HuH-7.5 (cell line): ENCODE results near the gene LIMS2.

ENCODE experiments used
- DNase-seq: peaks from one replicate; pipeline ENCODE4 v3.0.0; 2011; ENCODE audit warnings: low spot score

LIMS2 gene

DNA sequence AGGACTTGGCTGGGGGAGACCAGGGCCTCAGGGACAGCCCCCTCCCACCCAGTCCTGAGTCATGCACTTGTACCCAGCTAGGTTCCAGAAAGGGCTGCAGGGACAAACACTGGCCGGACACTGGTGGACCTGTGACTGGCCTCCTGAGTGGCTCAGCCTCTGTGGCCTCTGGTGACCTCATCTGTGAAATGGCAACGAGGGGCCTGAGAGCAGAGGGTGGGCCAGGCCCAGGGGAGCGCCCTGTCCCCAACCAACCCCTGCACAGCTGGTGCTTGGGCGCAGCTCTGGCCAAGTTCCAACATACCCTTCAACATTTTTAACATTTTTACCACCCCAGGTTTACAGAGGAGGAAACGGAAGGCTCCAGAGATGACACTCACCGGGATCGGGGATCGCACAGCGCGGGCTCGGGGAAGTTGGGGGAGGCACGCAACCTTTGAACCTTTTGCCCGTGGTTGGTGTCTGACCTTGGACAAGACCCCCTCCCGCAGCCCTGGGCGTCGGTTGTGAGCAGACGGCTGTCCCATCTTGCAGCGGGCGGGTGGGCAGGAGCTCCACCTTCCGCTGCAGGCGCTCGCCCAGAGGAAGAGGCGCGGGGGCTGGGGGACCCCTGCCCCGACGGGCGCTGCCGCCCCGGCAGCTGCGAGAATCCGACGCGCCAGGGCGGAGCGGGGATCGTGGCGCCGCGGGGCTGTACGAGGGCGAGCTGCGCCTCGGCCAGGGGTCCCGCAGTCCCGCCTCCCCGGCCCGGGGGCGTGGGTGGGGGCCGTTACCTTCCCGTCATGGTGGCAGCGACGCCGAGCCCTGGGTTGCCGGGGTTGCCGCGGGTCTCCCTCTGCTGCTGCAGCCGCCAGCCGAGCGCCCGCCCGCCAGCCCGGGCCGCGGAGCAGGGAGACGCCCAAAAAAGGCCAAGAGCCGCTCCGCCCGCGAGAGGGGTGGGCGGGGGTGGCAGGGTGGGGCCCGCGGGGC lies 805 bp downstream of the LIMS2 start:
- peak; percentile 56 for DNase-seq

DNA sequence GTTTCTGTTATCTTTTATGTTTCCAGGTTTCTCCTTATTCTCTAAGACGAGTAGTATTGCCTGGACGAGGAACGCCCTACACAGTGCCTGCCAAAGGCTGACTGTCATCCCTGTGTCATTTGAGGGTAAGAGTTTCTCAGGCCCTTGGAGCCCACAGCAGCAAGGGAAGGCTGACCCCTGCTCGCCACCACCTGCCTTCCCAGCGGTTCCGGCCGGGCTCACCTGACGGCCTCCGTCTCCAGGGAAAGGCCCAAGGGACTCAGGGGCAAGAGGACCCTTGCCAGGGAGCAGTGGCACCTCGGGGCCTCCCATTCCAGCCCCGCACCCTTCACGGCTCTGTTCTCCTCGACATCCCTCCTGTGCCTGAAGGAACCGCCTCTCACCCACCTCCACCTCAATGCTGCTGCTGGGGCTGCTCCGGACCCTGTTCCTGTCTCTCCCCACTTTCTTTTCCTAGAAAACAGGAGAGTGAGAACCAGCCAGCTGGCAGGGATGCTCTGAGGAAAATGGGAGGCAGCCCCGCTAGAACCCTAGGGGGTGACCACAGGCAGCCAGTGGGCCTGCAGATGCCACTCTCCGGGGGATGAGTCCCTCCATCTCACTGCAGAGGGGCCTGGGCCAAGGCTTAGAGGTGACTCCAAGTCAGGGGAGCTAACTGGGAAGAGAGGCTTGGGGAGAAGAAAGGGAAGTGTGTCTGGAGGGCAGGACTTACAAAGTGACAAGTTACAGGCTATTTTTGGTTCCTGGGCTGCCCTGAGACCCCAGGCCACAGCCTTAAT lies 1.9 kb downstream of the LIMS2 start:
- DNase-seq, result no peak

DNA sequence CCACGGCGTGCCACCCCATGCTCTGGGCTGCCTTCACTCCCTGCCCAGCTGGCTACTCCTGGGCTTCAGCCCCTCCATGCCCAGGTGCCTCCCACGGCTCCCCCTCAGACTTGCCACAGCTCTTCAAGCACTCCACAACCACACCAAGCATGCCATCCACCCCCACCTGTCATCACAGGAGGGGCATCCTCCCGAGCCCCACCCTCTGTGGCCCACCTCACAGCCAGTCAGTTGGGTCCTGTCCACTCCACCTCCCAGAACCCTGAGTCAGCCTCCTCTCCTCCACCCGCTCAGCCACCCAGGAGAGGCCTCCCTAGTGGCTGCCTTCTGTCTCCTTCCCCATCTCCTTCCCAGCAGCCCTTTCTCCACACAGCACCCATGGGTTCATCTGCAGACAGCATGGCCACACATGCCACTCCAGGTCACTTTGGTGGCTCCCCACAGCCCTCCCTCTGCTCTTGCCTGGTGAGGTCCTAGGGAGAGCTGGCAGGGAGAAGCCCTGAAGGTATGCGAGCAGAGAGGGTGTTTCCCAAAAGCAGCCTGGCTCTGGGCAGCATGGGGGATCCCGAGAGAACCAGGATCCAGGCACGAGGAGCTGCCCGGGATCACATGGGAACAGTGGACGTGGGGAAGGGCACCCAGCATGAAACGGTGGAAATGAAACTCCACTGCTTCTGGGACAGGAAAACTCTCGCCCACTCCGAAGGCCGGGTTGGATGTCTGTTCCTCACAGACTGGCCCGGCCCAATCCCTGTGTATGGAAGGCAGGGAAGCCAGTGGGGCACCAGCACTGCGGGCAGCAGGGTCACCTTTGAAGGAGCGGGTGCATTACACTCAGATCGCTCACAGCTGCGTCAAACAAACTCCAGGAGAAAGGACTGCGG lies 2.7 kb downstream of the LIMS2 start:
- DNase-seq, result no peak

DNA sequence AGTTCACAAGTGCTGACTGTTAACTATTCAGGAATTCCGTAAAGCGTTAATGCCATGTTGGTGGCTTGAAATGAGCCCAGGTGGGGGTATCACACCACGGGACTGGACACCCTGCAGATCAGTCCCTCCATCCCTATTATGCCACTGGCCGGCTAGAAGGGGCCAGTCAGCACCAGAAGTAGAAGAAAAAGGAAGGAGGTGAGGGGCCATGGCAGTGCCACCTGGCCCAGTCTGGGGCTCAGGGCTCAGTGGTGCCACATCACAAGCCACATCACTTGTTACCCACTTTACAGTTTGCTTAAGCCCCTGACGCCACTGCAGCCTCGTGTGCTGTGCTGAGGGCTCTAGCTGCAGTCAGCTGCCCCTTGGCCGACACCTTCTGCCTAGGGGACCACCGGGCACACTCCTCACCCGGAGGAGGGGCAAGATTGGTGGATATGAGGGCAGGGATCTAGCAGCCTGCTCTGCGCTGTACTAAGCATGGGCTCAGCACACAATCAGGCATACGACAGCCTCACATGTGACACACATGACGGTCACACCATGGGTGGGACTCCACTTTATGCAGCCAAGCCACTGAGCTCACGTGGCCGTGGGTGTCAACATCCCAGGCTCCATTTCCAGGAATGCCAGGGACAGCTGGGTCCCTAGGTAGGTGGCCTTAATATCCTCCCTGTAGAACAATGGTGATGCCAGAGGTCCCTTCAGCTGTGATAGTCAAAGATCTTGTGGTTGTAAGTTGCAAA lies 3.6 kb downstream of the LIMS2 start:
- DNase-seq, result no peak

DNA sequence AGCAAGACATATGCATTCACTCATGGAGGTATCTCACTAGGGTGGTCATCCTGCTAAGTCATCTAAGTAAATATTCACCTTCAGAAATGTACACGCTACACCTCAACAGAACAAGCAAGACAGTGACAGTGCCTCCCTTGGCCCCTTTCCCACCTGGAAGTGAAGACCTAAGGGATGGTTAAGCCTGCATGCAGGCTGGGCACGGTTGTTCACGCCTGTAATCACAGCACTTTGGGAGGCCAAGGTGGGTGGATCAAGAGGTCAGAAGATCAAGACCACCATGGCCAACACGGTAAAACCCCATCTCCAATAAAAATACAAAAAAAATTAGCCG lies 4.4 kb downstream of the LIMS2 start:
- no peak for DNase-seq

DNA sequence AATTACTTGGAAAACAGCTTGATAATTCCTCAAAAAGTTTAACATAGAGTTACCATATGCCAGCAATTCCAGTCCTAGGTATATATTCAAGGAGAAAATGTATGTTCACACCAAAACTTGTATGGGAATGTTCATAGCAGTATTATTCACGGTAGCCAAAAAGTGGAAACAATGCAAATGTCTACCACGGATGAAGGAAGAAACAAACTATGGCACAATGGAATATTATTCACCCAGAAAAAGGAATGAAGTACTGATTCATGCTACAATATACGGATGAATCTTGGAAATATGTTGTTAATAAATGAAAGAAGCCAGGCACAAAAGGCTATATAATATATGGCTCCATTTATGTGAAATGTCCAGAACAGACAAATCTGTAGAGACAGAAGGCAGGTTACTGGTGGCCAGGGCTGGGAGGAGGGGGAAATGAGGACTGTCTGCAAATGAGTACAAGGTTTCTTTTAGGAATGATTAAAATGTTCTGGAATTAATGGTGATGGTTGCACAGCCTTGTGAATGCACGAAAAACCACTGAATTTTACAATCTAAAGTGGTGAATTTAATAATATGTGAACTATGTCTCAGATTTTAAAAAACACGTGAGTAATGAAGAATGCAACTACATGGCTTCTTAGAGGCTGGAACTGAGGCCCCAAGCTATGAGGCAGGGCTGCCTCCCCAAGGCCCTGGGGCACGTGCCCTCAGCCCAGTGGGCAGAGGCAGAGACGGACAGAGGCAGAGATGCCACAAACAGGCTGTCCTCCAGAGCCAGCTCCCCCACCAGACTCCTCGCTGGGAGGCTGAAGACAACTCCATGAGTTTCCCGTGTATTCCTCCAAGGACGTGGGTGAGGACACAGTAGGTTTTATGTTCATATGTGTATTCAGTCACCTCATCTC lies 5.0 kb downstream of the LIMS2 start:
- DNase-seq, result no peak

DNA sequence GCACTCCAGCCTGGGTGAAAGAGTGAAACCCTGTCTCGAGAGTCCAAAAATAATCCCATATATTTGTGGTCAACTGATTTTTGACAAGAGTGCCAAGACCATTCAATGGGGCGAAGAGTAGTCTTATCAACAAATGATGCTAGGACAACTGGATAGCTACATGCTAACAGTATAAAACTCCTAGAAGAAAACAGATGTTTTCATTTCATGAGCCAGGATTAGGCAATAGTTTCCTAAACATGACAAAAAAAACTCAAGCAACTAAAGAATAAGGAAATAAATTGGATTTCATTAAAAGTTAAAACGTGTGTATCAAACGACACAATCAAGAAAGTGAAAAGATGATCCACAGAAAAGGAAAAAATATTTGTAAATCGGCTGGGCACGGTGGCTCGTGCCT lies 6.3 kb downstream of the LIMS2 start:
- DNase-seq, result no peak

DNA sequence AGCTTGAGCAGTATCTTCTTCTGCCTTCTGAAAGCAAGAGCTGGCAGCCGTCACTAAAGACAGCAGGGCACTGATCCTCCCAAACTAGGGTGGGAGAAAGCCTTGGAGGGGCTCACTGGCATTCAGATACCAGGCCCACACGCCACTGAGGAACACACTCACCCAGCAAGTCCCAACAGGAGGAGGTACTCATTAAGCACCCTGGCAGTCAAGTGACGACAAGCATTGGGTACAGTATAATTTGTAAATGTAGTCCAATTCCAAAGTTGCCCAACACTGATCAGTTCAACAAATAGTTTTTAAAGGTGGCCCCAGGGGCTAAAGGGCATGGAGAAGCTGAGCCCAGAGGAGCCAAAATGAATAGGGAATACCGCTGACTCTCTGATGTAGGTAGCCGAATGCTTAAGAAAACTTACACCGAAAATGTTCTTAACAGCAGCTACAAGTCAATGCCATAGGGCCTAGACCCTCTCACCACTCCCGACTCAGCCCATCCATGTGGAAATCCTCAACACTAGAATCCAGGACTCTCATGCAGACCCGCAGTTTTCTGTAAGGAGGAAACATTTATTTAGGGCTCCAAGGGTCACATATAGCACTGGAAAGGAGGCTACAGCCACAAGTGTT lies 9.9 kb downstream of the LIMS2 start:
- no peak for DNase-seq

DNA sequence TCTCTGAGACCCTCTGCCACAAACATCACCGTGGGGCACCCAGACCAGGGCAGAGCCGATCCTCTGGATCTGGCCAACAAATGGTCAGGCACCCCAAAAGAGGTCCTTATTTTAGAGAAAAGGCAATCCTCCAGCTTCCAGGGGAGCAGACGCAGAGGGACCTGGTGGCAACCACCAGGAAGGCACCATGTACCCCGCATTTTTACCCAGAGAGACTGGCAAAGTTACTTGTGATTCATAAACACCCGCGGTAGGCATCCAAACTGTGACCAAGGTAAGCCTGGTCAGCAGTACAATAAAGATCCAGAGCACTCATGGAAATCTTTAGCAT lies 10.5 kb downstream of the LIMS2 start:
- no peak for DNase-seq

DNA sequence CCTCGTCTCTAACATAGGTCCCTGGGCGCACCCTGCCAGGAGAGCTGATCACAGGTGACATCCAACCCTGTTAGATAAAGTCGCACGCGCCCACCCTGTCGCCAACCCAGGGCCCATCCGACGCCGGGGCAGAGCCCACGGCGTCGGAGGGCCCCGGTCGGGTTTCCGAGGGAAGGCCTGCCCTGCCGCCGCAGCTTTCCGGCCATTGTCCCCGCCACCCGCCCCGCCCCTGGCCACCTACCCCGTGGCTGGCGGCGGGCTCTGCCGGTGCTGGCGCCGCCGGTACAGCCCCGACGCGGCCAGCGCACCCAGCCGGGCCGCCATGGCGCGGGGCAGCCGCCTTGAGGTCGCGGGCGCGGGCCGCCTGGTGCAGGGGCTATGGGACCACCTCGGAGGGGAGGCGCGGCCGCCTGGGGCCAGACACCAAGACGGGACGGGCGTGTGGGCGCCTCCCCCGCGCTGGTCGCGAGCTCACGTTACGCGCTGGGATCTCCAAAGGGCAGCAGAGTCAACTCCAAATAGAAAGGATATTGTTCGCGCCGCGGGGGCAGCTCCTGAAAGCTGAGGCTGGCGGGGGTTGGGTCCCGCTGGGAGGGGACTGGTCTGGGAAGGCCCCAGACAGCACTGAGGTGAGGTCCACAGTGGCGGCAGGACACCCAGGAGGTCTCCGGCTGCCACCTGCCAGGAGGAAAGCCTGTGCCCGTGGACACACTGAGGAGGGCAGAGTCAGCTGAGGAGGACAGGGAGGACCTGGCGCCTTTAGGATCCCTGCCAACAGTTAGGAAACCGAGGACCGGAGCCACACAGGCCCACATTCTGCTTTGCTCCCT lies 11.1 kb downstream of the LIMS2 start:
- no peak for DNase-seq

DNA sequence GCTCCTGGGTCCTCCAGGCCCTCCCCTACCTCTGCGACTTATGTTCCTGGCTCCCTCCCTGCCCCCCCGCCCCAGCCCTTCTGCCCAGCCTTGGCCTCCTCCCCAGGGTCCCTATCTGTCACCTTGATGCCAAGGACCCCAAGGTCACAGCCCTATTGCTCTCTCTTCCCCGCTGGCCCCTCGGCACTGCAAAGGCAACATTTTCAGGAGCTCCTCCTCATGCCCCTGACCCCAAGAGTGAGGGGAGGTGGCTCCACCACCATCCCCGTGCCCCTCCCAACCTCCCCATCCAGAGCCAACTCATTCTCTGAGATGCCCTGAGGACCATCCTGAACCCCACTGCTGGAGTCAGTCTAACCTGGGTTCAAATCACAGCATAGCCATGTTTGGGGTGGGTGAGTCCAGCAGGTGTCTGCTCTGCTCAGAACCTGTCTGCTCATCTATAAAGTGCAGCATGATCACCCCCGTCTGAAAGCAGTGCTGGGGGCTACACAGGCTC lies 11.7 kb downstream of the LIMS2 start:
- DNase-seq, result no peak

DNA sequence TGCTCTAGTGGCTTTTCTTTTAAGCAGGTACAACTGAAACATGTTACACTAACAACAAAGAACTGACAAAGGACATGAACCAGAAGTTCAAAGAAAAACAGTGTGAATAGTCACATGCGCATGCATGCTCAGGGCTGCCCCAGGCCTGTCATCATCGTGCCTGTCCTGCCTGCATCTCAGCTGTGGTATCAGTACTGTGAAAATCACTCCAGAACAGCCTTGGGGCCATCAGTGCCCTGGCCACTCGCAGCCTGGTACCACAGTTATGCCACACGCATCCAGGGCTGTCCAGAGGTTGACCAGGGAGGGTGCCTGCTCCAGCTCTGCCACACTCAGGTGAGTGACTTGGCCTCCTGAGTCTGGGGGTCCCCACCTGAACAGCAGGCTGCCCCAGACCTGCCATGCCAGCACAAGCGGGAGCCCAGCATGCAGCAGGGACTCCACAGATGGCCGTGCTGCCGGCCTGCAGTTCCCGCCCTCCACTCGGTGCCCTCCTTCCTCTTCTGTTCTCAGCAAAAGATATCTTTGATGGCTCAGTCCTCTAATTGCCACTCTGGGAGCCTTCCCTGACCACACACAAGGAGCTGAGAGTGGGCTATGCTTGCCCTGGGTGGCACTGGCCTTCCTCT lies 12.3 kb downstream of the LIMS2 start:
- no peak for DNase-seq

DNA sequence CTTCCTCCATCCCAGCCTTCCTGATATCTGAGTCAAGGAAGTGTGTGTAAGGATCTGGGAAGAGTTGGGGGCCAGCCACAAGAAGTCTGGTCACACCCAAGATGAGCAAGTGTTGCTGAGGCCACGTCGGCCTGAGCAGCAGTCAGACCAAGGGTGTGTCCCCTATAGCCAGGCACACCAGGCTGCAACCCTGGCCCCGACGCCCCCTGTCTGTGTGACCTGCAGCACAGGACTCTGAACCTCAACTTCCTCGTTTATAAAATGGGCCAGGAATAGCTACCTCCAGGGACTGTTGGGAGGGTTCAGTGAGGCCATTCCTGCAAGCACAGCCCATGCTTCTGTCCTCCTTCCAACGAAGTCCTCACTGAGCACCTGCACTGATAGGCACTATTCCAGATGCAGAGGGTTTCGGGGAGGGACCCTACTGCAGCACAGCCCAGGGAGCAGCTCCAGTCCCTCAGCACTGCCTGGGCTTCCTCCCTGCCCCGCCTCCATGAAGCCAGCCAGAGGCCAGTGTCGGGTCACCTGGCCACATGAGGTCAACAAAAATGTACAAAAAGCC lies 13.3 kb downstream of the LIMS2 start:
- DNase-seq, result no peak

DNA sequence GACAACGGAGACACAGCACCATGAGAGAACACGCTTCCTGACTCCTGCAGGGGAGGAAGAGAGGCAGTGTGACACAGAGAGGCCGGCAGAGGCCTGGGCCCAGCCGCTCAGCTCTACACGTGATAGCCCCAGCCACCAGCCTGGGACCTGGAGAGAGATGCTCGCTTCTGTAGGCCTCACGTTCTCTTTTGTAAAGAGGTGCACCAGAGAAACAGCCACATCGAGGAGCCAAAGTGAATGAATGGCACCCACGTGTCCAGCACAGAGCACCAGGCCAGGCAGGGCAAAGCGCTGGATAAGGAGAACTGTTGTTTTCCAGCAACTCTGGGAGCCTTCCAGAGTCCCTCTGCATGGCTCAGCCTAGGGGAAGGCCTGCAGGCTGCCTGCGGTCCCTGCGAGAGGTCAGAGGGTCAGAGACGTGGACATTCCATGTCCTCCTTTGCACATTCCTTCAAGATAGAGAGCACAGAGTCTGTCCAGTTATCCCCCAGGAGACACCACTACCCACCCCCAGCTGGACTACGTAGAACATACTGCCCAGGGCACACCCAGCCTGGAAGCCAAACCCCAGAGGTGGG lies 14.2 kb downstream of the LIMS2 start:
- no peak for DNase-seq

DNA sequence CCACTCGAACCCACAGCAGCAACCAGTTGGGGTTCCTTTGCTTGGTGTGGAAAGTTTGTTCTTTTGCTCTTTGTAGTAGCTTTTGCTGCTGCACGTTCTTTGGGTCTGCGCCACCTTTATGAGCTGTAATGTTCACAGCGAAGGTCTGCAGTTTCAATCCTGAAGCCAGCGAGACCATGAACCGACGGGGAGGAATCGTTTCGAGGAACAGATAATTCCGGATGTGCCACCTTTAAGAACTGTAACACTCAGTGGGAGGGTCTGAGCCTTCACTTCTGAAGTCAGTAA lies 15.1 kb downstream of the LIMS2 start:
- DNase-seq, result no peak

DNA sequence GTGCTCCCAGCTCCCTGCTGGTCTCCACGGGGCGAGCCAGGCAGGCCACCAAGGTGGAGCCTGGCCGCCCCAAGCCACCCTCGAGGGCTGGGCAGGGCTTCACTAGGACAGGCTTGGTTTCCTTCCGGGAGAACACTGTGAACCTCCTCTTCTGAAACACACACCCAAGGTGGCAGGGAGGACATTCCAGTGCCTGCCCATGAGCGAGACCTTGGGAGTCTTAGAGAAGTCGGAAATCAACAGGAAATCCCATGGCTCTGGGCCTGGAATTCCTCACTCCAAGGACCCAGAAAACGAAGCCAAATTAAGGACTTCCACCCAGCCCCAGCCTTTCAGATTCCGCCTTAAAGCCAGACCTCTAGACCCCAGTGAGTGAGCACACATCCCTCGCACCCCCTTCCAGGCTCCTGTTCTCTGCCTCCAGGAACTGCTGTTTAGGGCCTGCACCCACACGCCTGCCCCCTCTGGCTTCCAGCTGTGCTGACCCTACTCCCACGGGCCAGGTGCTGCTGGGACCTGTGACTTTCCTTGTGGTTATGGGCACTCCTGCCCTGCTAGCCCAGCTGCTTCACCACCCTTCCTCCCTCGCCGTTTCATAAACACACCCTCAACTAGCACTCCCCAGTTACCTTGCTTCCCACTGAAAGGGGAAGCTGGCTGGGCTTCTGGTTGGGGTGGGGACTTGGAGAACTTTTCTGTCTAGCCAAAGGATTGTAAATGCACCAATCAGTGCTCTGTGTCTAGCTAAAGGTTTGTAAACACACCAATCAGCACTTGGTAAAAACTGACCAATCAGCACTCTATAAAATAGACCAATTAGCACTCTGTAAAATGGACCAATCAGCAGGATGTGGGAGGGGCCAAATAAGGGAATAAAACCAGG lies 15.7 kb downstream of the LIMS2 start:
- DNase-seq, result no peak
